ENCODE measurements around the gene SACM1L.
"Not testable (repeated sequence)": the region's sequence is repeated elsewhere in the genome, so short reads cannot be mapped to it uniquely, and the experiment has no call there.

Gene SACM1L

DNA sequence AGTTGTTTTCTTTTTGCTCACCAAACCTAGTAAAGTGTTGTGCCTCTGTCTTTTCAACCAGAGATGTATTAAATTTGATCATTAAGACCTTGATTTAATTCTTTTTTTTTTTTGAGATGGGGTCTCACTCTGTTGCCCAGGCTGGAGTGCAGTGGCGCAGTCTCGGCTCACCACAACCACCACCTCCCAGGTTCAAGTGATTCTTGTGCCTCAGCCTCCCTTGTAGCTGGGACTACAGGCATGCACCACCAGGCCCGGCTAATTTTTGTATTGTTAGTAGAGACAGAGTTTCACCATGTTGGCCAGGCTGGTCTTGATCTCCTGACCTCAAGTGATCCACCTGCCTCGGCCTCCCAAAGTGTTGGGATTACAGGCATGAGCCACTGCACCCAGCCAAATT lies 6.0 kb downstream of the SACM1L start:
- DNase-seq, result not testable (repeated sequence)

DNA sequence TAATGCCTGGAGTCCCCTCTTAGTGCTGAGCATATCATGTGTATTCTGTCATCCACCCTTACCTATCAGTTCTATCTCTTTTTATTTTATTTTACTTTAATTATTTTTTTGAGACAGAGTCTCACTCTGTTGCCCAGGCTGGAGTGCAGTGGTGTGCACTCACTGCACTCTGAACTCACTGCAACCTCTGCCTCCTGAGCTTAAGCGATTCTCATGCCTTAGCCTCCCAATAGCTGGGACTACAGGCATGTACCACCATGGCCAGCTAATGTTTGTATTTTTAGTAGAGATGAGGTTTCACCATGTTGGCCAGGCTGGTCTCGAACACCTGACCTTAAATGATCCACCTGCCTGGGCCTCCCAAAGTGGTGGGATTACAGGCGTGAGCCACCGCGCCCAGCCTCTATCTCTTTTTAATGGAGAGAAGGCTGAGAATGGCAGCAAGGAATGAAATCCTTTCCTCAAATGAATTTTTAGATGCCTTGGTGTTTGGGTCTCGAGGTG lies 11.4 kb downstream of the SACM1L start:
- DNase-seq, result no peak

DNA sequence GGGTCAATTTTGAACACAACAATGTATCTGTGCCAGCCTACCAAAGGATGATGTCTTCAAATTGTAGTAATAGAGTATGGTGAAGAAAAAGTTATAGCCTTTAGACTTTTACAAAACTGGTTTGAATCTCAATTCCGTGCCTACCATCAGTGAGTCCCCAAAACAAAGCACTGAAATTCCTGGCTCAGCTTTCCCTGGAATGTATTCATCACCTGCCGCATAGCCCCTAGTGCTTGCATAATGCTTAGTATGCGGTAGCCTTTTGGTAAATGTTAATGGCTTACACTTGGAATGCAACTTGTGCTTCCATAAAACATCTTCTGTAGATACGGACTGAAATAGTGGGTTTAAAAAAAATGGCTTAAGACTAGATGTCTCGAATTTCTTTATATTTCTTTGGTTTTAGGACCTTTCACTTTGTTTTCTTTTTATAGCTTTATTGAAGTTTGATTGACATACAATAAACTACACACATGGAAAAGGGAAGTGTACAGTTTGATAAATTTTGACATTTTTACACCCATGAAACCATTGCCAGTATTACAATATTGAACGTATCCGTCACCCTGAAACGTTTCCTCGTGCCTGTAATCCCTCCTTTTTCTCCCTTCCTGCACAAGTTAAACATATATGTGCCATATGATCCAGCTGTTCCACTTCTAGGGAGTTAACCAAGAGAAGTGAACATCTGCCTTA lies 12.1 kb downstream of the SACM1L start:
- DNase-seq, result no peak

DNA sequence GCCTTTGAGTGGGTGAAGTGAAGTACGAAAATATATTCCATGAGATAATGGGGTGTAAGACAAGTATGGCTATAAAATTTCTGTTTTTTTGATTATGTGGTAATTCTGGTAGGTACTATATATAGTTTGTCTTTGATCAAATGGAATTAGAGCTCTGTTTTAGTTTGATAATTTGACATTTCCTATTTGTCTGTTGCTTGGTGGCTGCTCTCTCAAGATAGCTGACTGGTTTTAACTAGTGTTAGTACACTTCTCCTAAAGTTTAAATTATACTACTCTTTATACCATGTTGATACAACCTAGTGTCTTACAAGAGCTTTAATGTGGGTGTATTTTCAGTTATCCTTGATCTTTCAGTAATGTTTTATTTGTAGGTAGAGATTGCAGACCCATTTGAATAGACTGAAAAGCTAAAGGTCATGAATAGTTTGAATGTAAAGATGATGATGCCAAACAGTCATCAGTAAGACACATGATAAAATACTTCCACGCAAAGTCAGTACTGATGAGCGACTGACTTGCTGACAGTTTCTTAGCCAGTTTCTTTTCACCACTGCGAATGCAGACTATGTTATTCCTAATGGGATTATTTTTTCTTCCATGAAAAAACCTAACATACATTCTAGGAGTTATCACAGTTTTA lies 15.2 kb downstream of the SACM1L start:
- DNase-seq, result no peak

DNA sequence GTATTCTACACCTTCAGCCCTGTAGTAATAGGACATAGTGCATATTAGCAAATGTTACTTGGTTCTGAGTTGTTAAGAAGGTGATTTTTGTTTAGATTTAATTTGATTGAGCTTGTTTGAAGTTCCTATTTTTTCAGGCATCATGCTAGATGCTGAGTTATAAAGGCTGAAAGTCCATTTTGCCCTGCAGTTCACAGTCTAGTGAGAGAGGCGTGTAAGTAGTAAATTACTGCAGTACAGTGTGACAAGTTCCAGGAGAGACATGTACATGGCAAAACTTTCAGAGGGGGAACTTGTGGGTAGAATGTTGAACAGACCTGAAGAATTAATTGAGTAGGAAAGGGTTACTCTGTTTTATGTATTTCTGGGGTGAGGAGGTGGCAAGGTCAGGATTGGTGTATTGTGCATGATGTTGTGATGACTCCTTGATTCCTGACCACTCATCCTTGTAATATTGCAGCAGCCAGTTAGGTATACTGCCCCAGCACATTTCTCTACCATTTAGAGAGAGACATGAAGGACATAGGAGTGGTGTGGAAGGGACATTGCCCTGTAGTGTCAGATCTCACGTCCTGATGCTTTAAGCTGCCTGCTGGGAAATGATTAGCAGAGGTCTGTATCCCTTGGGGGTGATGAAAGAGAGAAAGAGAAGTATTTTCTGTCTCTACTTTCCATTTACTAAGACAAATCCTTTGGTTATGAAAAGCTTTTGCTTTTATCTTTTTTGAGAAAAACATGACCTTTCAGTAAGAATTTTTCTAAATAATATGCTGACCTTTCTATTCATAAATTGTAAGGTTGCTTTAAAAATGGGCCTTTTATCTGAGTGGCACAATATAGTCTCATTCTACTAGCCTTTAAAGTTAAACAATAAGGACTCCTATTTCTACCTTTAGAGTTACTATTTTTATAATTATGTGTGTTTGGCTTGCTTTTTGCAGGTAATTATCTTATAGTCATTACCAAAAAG lies 16.9 kb downstream of the SACM1L start:
- DNase-seq, result no peak

DNA sequence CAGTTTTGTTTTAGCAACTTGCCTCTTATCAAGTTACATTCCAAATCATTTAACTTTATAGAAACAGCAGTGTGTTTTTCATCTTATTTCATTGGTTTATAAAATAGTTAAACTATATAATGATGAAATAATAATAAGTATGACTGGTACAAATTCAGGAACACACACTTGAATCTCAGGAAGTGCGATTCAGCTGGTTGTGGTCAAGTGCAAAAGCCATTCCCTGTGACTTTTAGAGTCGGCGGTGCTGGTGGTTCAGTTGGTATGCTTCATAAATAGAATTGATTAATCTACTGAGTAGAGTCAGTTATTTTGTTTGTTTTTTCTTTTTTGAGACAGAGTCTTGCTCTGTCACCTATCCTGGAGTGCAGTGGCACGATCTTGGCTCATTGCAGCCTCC lies 22.7 kb downstream of the SACM1L start:
- no peak for DNase-seq

DNA sequence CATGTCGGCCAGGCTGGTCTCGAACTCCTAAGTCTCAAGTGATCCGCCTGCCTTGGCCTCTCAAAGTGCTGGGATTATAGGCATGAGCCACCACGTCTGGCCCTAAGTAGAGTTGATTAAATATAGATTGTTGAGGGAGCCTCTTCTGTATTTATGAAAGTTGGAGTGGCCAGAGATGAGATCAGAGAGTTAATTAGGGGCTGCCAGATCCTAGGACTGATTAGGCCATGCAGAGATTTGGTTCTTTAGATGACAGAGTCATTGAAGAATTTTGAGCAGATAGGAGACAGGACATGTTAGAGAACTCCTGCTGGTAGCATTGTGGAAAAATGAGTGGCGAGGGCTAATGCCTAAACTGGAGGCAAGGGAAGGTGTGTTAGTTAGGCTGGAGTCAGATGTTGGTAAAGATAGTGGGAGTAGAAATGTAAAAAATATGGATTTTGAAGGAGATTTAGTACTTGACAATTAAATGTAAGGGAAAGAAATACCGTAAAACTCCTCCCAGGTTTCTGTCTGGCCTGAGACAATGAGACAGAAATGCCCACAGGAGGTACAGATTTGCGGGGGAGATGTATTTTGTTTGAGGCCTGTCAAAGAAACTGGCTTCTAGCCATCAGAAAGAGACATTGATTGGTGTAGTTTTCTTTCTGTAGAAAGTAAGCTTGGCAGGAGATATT lies 23.4 kb downstream of the SACM1L start:
- no peak for DNase-seq

DNA sequence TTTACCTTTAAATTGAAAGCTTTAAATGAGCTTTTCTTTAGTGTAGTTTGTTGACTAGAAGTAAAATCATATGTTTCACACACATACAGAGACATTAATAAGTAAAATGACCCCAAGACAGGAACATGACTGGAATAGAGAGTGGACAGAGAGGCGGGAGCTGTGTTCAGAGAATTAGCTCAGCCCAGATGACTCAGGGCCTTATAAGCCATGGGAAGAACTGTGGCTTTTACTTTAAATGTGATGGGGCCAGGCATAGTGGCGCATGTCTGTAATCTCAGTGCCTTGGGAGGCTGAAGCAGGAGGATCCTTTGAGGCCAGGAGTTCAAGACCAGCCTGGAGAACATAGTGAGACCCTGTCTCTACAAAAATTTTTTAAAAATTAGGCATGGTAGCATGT lies 26.7 kb downstream of the SACM1L start:
- DNase-seq, result no peak

DNA sequence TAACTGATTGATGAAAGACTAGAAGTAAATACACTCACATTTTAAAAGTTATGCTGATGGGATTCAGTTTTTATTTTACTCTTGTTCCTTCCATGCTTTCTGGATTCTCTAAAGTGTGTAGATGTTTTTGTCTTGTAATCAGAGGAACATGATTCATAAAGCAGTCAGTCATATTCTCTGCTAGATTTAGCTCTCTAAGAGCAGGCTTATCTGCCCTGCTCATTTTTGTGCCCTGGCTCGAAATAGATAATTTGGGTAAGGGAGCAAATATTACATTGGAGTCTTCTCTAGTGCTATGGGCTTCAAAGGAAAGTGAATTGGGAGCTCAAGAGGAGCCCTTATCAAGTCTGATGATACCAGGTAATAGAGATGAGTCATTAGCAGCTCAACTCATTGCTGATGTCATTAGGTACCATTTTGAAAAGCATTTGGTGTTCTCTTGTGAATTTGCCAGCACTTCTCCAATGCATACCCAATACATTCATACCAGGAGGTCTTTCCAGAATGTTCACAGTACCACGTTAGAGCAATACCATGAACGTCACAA lies 27.7 kb downstream of the SACM1L start:
- no peak for DNase-seq

DNA sequence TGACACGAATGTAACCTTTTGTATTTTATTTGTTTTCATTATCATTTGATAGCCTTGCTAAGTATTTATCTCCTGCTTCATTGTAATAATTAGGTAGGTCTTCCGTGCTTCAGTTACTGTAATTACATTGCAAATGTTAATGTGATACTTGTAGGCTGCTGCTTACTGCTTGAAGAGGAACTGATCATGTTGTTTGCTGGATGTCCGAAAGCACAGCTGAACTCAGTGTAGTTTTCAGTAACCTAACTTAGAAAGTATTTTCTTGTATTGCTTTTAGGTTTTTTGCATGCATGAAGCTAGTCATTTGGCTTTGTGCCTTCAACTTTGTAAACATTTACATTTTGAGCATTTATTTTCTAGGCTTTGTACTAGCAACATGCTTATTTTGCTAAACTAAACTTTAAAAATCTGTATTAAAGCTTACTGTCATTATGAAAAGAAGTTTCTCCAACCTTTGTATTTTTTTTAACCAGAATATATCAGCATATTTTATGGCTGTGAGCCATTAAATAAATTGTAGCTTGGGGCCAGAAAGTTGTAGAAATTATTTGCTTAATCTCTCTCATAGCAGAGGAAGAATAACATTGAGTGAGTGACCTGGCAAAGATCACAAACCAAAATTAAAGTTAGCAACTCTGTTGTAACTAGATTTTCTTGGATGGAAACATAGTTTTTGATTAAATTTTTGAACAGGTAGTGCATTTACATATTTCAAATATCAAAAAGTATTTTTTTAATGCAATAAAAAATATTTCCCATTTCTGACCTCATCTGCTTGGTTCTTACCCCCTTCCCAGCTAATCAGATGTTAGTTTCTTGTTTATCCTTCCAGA lies 30.7 kb downstream of the SACM1L start:
- DNase-seq, result no peak

DNA sequence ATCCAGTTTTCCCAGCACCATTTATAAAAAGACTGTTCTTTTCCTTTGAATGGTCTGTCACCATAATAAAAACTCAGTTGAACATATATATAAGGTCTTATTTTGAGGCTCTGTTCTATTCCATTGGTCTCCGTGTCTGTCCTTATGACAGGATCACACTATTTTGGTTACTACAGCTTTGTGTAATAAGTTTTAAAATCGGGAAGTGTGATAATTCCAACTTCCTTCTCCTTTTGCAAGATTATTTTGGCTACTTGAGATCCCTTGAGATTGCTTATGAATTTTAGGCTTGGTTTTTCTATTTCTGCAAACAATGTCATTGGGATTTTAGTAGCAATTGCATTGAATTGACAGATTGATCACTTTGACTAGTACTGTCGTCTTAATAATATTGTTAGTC lies 35.7 kb downstream of the SACM1L start:
- no peak for DNase-seq

DNA sequence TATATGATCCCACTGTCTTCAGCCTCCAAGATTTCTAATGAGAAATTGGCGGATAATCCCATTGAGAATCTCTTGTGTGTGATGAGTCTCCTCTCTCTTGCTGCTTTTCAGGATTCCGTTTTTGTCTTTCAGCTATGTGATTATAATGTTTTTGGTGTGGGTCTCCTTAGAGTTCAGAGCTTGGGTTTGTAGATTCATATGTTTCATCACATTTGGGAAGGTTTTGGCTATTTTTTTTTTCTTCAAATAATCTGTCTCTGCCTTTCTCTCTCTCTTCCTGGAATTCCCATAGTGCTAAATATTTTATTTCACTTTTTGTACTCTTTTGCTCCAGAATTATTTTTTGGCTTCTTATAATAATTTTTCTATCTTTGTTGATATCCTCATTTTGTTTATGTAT lies 40.4 kb downstream of the SACM1L start:
- DNase-seq, result no peak

DNA sequence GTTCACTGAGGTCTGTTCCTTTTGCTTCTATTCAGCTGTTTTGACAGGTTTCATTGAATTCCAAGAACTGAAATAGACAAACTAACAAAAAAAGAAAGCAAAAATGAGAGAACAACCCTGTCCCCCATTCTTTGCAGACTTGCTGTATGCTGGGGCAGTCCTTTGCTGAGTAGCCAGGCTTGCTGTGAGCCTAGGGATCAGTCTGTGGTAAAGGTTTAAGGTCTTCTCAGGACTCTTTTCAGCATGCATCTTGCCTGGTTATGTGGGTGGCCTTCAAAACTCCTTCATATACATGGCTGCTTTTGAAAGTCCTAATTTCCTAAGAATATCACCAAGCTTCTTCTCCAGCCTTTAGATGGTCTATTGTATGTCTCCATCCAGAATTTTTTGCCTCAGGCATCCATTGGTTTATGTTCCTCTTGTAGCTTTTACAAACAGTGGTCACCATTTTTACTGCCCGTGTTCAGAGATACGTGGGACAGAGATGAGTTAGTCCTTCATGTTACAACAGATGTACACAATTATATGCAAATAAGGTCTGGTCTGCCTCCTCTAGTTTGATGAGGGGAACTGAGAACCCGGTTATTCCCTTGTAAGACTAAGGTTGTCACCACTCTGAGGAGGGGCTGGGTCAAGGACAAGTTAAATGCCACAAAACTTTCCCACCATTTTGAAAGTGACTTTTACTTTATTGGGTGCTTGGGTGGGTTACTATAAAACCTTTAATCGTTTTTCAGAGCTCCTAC lies 41.4 kb downstream of the SACM1L start:
- DNase-seq, result no peak

DNA sequence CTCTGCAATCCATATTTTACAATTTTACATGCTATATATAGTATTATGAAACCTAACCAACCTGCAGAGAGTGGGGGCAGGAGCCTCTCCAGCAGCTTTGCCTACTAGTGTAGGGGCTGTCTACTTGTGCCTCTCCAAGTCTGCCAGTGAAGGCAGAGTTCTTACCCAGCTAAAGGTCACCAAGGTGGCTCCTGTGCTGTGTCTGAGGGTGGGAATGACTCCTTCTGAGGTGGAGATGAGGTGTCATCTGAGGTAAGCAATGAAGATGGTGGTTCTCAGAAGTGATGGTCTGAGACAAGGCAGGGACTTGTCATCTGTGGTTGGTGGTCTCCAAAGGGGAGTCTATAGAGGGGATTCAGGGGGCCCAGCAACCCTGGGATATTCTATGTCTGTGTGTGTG lies 47.5 kb downstream of the SACM1L start:
- DNase-seq, result no peak

DNA sequence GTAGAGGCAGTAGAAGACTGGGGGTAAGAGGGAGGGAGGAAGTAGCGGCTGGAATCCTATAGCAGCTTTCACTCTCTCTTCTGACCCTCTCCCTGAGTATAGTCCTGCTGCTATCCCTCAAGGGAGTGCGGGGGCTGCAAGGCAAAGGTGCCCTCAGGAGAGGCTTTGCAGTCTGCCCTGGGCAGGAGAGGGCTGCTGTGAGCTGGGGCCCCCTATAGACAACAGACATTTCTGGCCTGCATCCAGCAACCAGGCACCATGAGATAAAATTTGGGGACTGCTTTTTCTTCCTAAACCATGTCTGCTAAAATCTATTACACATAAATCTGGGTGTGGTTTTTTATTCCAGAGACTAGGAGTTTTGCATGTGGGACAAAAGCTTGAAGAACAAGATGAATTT lies 48.0 kb downstream of the SACM1L start:
- DNase-seq, result no peak

DNA sequence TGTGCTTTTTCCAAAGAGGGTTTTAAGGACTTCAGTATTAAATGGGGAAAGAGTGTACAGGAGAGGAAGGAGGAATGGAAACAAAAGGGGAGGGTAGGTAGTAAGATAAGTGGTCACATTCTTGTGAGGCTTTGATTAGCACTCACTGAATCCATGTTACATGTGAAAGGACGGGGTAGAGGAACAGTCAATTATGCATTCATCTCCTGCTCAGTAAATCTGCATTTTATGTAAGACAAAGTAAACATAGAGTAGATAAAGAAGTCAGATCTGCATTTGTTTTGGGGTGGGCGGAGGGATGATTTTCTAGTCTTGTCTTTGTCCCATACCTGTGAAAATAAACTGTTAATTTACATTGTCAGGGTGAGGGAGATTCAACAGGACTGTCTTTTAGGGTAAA lies 50.8 kb downstream of the SACM1L start:
- DNase-seq, result no peak

DNA sequence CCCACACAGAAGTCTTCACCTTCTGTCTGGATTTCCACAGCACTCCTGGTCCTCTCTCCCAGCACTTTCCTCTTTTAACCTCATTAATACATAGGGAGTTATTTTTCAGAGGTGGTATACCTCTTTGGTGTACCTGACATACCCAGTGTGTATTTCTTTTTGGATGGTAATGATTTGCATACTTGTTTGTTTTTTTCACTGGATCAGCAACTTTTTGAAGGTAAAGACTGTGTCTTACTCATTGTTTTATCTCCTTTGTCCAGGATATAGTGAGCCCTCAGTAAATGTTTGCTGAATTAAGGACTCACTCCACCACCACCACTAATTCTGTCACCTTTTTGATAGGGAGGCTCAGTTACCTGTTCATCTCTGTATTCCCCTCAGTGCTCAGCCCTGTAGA lies 52.1 kb downstream of the SACM1L start:
- DNase-seq, result no peak

DNA sequence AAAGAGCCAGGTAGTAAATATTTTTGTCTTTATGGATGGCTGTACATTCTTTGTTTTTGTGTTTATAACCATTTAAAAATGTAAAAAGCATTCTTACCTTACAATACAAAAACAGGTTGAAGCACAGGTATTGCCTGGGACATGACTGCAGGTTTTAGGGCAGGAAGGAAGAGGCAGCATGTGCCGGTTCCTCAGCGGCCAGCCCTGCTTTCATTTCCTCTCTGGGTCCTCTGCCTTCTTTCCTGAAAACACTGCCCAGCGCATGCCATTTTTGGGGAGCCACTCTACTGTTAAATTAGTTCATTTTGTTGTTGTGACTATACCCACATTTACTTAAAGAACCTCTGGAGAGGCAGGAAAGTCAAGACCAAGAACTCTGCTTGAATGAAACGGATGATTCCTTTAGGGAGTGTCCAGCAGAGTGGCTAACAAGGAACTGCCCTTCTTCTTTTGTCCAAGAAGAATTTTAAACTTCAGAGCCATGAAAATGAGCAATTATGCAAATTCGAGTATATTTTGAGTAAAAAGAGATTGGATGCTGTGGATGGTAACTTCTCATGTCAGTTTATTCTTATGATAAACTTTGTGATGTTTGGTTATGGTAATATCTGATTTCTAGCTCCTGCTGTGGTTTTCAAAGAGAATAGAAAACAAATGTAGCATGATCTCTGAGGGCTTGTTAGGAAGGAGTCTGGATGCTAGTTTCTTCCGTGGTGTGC lies 52.7 kb downstream of the SACM1L start:
- no peak for DNase-seq

DNA sequence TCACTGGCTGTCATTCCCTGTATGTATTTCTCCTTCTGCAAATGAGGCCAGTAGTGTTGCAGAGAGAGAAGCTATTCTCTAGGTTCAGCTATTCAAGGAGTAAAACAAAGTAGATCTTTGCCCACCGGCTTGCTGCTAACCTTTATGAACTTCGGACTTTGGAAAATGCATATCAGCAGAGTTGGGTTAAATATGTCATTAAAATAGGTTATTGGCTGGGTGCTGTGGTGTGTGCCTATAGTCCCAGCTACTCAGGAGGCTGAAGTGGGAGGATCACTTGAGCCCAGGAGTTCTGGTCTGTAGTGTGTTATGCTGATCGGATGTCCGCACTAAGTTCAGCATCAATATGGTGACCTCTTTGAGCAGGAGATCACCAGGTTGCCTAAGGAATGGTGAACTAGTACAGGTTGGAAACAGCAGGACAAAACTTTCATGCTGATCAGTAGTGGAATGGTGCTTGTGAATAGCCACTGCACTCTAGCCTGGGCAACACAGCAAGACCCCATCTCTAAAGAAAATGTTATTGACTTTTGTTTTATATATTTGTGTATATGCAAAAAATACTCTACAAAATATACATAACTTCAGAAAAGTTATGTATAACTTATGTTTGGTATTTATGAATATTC lies 53.4 kb downstream of the SACM1L start:
- no peak for DNase-seq

All from NCI-H510A (cell line).